NCI-H1092 (cell line): ENCODE measurements around the gene MTRF1.
A peak's percentile ranks its signal among the peaks of the same experiment; 100 is the strongest.
"Not testable (repeated sequence)": the region's sequence is repeated elsewhere in the genome, so short reads cannot be mapped to it uniquely, and the experiment has no call there.

Experiments
- DNase-seq: peaks from one replicate; lab custom pipeline; 2025; lab: John Stamatoyannopoulos, UW

MTRF1 gene

DNA sequence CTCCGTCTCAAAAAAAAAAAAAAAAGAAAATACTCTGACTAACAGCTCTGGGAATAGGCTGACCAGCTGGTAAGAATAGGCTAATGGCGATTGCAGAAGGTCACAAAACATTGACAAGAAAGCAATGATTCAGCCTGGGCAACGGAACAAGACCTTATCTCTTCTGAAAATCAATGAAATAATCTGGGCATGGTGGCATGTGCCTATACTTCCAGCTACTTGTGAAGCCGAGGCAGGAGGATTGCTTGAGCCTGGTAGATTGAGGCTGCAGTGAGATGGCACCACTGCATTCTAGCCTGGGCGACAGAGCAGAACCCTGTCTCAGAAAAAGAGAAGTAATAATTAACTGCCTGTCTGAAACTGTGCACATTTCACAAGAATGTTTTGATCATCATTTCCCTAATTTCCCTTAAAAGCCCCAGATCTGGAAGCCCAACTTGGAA, 18.8 kb upstream of the MTRF1 start:
- no peak for DNase-seq

DNA sequence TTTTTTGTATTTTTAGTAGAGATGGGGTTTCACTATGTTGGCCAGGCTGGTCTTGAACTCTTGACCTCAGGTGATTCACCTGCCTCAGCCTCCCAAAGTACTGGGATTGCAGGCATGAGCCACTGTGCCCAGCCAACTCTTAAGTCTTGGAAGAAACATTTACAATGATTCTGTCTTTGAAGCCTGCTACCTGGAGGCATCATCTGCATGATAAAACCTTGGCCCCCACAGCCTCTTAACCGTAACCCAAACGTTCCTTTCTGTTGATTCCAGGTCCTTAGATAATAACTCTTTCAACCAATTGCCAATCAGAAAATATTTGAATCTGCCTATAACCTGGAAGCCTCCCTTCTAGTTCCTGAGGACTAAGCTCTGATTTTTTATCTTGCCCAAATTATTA, 15.8 kb upstream of the MTRF1 start:
- DNase-seq = not testable (repeated sequence)

DNA sequence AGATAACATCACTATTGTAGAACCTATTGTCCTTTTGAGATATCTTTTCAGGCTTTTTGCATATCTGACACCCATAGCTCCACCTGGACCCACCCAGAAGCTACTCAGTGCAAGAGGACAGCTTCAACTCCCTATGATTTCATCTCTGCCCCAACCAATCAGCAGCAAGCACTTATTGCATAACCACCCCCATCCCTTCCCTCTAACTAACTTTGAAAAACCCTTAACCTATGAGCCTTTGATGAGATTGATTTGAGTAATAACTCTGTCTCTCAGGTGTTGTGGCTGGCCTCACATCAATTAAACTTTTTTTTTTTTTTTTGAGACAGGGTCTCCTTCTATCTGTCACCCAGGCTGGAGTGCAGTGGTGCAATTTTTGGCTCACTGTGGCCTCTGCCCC, 13.4 kb upstream of the MTRF1 start:
- DNase-seq = no peak

DNA sequence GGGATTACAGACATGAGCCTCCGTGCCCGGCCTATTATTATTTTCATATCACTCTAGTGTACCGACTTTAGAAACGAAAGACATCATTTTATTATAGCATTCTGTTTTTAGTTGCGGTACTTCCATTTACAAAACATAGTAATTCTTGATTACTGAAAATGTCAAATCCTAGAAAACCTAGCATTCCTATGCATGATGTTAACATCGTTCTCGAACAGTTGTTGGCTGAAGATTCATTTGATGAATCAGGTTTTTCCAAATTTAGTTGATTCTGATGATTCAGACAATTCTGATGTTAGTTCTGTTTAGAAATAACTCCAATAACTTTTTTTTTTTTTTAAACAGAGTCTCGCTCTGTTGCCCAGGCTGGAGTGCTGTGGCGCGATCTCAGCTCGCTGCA, 11.5 kb upstream of the MTRF1 start:
- no peak for DNase-seq

DNA sequence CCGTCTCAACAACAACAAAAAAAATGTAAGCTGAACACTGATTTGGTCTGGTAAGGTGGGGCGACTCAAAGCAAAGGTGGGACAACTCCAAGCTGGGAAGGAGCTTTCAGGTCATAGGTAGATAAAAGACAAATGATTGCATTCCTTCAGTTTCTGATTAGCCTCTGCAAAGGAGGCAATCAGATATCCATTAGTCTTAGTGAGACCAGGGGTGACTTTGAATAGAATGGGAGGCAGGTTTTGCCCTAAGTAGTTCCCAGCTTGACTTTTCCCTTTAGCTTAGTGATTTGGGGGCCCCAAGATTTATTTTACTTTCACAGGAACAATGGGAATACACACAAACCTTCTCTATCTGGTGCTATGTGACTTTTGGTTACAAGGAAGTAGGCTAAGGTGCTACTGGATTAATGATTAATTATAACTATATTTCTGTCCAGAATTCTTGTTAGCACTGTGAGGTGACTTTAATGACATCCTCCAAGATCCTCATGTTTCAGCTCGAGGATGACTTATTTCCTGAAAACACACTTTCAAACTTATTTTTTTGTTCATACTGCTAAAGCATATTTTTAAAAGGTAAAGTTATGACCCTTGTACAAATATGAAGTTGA, 10.6 kb upstream of the MTRF1 start:
- no peak for DNase-seq

DNA sequence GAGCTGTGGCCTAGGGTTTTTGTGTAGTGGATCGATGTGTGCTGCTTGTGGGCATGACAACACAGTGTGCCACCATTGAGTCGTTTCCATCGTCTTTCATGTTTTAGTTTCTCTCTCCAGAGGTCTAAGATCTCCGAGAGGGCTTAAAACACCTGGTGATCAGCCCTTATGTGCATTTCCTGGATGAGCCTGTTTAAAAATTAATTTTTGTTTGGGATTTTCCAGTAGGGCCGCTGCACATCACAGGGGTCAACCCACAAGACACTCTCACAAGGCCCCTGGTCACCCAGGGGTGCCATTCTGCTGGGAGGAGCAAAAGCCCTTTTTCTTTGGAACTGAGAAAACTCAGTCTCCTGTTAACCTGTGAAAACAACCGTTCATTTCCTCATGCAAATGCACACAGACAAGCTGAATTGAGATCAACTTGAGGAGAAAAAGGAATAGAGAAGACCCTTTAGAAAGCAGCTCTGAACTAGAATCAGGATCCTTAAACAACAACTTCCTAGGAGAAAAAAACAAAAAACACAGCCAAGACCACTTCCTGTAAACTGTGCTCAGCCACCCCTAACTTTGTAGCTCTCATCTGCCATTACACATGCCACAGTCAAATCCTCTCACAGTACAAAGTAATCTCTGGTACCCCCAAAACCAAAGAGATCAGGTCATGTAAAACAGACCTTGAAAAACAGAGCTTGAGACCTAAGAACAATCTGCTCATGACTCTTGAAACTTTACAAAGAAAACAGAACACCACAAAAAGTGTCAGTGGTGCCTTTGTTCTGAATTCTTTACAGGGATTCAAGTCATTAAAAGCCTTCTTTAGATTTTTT, 8.3 kb upstream of the MTRF1 start:
- no peak for DNase-seq

DNA sequence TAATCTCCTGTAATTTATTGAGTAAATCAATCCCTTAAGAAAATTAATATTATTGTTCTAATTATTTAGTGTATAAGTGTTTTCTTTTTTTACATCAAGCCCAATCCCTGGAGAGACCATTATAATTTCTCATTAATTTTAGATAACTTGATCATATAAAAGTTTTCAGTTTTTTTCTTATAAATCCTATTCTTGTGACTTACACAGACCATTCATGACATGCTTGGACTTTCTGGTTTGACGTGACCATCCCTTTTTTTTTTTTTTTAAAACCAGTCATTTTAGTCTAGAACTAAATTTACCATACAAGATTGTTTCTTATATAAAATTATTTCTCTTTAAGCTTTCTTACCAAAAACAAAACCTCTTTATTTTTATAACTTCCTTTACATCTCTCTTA, 5.4 kb upstream of the MTRF1 start:
- no peak for DNase-seq

DNA sequence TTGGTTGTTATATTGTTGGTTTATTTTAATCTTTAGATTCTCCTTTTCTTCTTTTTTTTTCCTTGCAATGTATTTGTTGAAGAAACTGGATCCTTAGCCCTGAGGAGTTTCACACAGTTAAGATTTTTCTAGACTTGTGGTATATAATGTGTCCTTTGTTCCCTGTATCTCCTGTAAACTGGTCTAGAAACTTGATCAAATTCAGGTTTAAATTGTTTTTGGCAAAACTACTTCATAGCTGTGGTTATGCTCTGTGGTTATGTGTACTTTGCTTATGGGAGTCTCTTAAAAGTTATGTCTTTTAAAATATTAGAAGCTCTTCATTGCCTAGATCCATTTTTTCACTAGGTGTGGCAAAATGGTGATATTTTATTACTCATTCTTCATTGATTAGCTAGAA, 3.7 kb upstream of the MTRF1 start:
- DNase-seq = no peak

DNA sequence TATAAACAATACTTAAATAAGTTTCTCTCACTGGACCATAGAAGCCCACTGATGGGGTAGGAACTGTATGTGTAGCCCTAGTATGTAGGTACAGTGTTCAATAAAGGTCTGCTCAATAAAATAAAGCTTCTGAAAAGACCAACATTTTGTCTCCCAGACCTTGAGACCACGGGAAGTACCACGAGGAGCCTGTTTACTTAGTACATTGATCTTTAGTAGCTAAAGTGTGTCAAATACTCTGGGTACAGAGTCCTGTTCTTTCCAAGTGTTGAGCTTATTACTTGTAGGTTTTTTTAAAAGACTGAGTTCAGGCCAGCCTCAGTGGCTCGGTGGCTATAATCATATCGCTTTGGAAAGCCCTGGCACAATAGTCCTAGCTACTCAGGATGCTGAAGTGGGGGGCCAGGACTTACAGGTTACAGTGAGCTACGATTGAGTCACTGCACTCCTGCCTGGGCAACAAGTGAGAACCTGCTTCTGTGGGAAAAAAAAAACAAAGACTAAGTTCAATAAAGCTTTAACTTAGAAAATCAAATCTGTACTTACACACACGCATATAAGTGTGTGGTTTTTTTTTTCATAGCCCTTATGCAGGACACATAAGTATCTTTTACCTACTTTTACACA, 3.4 kb downstream of the MTRF1 start:
- no peak for DNase-seq

DNA sequence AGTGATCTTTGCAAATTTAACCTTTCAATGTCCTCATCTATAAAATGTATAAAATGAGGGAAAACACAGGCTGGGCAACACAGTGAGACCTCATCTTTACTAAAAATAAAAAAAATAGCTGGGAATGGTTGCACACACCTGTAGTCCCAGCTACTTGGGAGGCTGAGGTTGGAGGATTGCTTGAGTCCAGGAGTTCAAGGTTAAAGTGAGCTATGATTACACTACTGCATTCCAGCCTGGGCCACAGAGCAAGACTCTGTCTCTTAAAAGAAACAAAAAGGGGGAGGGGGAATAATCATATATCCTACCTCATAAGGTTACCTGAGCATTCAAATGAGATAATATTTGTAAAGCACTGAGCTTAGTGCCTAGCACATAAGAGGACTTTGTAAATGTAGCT, 5.8 kb downstream of the MTRF1 start:
- DNase-seq = no peak

DNA sequence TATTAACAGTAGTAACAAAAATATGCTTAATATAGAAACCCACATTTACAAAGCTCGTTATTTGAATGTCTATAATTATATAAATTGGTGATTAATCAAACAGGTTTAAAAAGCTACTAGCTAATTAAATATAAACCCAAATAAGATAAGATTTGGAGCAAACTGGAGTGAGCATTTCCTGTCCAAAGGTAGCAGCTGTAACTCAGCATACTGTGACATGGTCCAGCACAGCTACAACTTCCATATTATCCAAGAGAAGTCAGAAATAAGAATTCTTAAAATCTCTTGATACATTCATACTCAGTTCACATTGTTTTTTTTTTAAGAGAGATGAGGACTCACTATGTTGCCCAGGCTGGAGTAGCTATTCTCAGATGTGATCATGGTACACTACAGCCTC, 8.5 kb downstream of the MTRF1 start:
- DNase-seq = no peak

DNA sequence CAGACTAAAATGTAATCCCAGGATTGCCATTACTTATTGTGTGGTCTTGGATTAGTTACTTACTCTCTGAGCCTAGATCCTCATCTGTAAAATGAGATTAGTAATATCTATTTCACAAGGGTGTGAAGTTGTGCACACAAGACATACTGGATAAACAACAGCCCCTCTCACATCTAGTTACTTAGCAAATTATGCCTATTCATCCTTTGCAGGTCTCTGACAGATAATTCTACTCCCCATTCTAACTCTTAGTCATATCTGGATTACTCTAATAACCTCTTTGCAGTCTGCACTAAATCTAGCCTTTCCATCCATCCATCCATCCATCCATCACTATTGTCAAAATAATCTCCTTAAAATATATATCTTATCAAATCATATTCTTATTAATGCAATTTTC, 12.4 kb downstream of the MTRF1 start:
- DNase-seq = no peak

DNA sequence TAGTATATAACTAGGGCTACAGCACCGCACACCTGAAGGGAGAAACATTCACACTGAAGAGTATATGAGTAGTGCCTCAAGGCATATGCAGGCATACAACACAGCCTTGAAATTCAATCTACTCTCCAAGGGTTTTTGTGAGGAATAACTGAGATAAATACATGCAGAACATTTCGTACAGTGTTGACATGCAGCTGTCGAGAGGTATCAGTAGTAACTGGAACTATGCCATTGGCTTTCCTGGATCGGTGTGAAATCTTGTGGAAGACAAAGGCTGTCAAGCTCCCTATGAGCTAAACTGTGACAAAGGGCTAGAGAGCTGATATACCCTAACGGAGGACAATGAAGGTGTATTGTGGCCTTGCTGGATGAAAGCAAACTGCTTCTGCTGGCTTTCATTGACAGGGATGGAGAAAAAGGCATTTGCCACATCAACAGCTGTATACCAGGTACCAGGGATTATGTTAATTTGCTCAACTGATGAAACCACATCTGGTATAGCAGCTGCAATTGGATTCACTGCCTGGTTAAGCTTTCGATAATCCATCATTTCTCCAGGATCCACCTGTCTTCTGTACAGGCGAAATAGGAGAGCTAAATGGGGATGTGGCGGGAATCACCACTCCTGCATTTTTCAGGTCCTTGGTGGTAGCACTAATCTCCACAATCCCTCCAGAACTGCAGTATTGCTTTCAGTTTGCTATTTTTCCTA, 16.3 kb downstream of the MTRF1 start:
- DNase-seq = no peak

DNA sequence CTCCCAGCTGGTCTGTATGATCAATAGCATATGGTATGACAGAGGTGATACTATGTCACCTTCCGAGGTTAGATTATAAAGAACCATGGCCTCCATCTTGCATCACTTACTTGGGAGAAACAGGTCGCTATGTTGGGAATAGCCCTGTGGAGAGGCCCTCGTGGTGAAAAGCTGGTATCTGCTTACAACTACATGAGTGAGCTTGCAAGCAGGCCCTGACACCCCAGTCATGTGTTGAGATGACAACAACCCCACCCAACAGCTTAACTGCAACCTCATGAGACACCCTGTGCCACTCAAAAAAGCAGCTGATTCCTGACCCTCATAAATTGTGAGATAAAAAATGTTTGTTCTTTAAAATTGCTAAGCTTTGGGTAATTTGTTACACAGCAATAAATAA, 18.8 kb downstream of the MTRF1 start:
- no peak for DNase-seq

DNA sequence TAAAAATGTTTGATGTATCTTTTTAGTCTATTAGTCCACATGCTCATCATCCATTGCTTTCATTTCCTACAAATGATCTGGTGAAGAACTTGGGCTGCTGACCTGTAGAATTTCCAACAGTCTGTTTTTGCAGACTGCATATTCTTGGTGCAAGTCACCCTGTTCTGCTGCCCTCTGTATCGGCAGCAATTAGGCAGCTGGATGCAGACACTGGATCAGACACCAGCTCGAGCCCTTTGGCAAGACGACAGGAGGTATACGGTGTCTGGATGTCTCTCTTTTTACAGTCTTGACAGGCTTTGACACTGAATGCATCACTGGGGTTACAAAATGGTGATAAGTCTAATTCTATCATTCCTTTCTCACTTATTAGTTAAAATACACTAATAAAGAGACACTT, 21.8 kb downstream of the MTRF1 start:
- DNase-seq = no peak

DNA sequence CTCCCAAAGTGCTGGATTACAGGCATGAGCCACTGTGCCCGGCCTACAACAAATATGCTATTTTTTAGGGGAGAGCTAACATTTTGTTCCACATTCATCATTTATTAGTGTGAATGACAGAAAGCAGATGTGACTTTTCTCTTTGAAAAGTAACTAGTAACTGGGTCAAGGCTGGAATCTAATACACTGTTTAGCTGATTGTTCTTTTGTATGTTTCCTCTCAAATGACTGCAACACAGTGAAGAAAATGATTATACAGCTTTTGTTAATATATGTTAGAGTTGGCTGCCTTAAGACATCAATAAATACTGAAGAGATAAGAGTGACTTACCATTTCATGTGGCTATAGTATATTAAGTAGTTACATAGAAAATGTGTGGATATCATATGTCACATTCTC, 27.0 kb downstream of the MTRF1 start:
- no peak for DNase-seq

DNA sequence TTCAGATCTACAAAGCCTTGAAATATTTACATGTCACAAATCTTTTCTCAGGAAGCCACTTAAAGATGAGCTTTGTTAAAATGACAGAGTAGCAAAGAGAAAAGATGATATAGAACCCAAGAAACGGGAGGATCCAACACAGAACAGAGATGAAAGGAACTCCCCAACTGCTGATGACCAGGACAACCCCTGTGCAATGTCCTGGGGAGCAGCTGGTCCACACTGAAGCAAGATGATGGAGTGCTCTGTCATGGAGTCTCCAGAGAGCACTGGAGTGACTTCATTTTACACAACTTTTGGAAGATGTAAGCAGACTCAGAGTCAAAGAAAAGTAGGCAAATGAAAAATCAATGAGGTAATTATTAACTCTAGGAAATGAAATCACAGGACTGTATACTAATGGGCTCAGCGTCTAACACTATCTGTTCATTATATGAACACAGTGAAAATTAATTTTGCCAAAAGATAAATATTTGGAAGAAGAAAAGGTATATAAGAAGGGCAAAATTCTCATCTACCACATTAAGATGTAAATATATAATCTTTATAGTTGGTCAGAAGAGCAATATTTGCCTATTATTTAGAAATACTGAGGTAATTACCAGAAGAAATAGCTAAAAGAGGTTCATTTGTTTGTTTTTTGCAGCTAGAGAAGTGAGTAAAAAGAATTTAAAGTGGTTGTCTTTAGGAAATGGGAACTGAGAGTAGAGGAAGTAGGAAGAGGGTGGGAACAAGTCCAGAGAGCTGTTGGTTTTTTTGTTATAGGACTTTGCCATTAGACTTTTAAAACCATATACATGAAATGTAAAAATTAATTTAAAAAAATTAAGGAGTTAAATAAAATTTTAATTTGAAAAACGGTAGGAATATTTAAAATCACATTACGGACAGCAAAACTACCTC, 30.5 kb downstream of the MTRF1 start:
- no peak for DNase-seq

DNA sequence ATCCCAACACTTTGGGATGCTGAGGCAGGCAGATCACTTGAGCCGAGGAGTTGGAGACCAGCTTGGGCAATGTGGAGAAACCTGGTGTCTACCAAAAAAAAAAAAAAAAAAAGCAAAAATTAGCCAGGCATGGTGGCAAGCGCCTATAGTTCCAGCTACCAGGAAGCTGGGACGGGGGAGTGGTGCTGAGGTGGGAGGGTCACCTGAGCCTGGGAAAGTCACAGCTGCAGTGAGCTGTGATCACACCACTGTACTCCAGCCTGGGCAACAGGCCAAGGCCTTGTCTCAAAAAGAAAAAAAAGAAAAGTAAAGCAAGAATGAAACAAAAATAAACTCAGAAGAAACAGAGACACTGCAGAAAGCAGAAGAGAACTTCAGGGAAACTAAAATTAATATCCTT, 31.6 kb downstream of the MTRF1 start:
- DNase-seq = peak; percentile 1

DNA sequence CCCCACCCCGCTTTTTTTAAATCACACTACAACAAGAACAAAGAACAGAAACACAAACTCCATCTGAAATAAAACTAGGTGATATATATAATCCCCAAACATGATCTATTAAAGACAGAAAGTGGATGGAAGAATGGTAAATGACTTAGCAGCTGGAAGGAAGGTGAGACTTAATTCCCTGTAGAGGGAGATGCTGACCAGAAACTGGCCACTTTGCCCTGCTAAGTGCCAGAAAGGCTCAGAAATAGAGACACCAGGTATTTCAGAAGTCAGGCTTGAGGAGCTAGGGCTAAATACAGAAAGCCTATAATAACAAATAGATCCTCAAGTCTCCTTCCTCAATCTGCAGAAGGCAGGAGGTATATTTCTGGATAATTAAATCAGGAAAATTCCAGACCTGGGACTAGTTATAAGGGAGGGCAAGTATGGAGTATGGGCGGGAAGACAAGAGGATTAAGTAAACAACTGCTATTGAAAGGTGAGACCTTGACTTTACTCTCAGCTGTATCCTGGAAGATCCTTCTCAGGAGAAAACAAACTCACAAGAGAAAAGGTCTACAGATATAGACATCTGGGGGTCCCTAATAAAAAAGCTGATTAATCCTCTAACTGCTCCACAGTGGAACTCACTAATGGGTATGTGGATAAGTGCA, 32.2 kb downstream of the MTRF1 start:
- no peak for DNase-seq

DNA sequence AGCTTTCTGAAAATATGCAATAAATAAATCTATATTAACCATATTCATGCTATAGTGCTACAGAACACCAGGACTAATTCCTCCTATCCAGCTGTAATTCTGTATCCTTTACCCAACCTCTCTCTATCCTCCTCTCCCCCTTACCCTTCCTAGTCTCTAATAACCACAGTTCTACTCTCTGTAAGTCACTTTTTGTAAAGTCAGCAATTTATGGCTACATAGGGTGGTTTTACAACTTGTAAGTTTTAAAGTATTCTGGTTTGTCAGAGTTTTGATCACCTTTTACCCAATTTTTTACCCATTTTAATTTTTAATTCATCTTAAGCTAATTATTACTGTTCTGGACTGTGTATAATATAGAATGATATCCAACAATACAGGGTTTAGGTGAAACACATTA, 34.0 kb downstream of the MTRF1 start:
- DNase-seq = no peak
